ENCODE data around the gene DPH1.

The DPH1 gene

GRCh38 chr17:2019723-2020122 lies 10.2 kb upstream of the DPH1 start:
- H3K36me3 ChIP-seq (ENCODE audit: control insufficient read depth in 2 of 2, insufficient read depth in 1 of 2, low read length in 2 of 2) = no peaks in the 10 kb centered on the region
- H3K4me3 ChIP-seq (ENCODE audit: low read depth, low read length) = no peak overlapping the region
- peaks cover 9% of the 10 kb centered on the region; the same call in 1 of the 2 replicates for H3K4me1 ChIP-seq (ENCODE audit: control insufficient read depth, insufficient read depth, low read length)
- H3K27ac ChIP-seq (ENCODE audit: extremely low read depth, low read depth, low read length) = no peak overlapping the region
- CTCF ChIA-PET = interaction anchor here (0.6 to 1.5 kb wide), 4 partner anchors 10 to 223 kb away, joined by 3 to 5 read pairs (median 4); no protein-coding TSS in a partner anchor
- TF ChIP-seq ZNF211 (tag by site-specific recombination; IDR thresholded peaks at IDR 0.05; ENCODE audit: low read depth) = no peak
- no peak for TF ChIP-seq GLI2 (tag by site-specific recombination; IDR thresholded peaks at IDR 0.05; ENCODE audit: borderline replicate concordance, low read depth)
- no peak for TF ChIP-seq PRDM10 (tag by site-specific recombination; IDR thresholded peaks at IDR 0.05)
- no peak for TF ChIP-seq ZFP69B (tag by site-specific recombination; IDR thresholded peaks at IDR 0.05)
- TF ChIP-seq ZIC2 (tag by site-specific recombination; IDR thresholded peaks at IDR 0.05) = no peak
- no peak for TF ChIP-seq ZNF555 (tag by site-specific recombination; conservative IDR thresholded peaks at IDR 0.05)
- no peak for TF ChIP-seq BCL11A (tag by site-specific recombination; IDR thresholded peaks at IDR 0.05; ENCODE audit: low read depth)
- TF ChIP-seq ZNF10 (tag by site-specific recombination; IDR thresholded peaks at IDR 0.05) = no peak
- no peak for TF ChIP-seq ZNF792 (tag by site-specific recombination; IDR thresholded peaks at IDR 0.05)
- POLR2A ChIA-PET = interaction anchor here (0.6 kb wide), 1 partner anchor 97 kb away, joined by 3 read pairs; no protein-coding TSS in a partner anchor
- H3K9me3 ChIP-seq (ENCODE audit: control insufficient read depth, insufficient read depth, low read depth, low read length) = no peaks in the 10 kb centered on the region

GRCh38 chr17:2020721-2021120 lies 9.2 kb upstream of the DPH1 start:
- Histone ChIP-seq H3K4me1 (ENCODE audit: control insufficient read depth, insufficient read depth, low read length) (peaks cover 10% of the 10 kb centered on the region; the same call in 1 of the 2 replicates), H3K9me3 (ENCODE audit: control insufficient read depth, insufficient read depth, low read depth, low read length) (no peaks in the 10 kb centered on the region), H3K4me3 (ENCODE audit: low read depth, low read length) (no peak overlapping the region), H3K27ac (ENCODE audit: extremely low read depth, low read depth, low read length) (no peak overlapping the region), H3K36me3 (ENCODE audit: control insufficient read depth in 2 of 2, insufficient read depth in 1 of 2, low read length in 2 of 2) (no peaks in the 10 kb centered on the region)
- ChIA-PET CTCF (interaction anchor here (0.6 to 1.5 kb wide), 3 partner anchors 11 to 130 kb away, joined by 3 to 6 read pairs (median 4); no protein-coding TSS in a partner anchor), POLR2A (no interaction called here)
- no peak for TF ChIP-seq MZF1 (tag by site-specific recombination; IDR thresholded peaks at IDR 0.05; ENCODE audit: borderline replicate concordance)
- TF ChIP-seq EGR2 (tag by site-specific recombination; IDR thresholded peaks at IDR 0.05; ENCODE audit: low read depth) = no peak
- TF ChIP-seq ZNF157 (tag by site-specific recombination; IDR thresholded peaks at IDR 0.05) = no peak
- no peak for TF ChIP-seq PBX3 (CRISPR knock-in tag; IDR thresholded peaks at IDR 0.05)
- no peak for TF ChIP-seq ZSCAN5A (tag by site-specific recombination; IDR thresholded peaks at IDR 0.05)
- no peak for TF ChIP-seq ZNF513 (tag by site-specific recombination; IDR thresholded peaks at IDR 0.05)
- TF ChIP-seq ZNF610 (tag by site-specific recombination; IDR thresholded peaks at IDR 0.05; ENCODE audit: borderline replicate concordance) = no peak
- TF ChIP-seq ZNF449 (tag by site-specific recombination; IDR thresholded peaks at IDR 0.05) = no peak
- no peak for TF ChIP-seq ZNF530 (tag by site-specific recombination; IDR thresholded peaks at IDR 0.05; ENCODE audit: low read depth)
- TF ChIP-seq ZBTB49 (tag by site-specific recombination; IDR thresholded peaks at IDR 0.05; ENCODE audit: low read depth) = no peak

All from HEK293 (cell line).